HG03095 (cell line): Measurements from ENCODE around the gene DGKG.
A peak's percentile ranks its signal among the peaks of the same experiment; 100 is the strongest.

Experiments used
- ATAC-seq: cut with Tn5 transposase; IDR thresholded peaks from one replicate; pipeline ENCODE4 v1.9.1; 2021; ENCODE audit warnings: moderate library complexity; ENCODE audit not compliant: unreplicated experiment

The DGKG gene

DNA sequence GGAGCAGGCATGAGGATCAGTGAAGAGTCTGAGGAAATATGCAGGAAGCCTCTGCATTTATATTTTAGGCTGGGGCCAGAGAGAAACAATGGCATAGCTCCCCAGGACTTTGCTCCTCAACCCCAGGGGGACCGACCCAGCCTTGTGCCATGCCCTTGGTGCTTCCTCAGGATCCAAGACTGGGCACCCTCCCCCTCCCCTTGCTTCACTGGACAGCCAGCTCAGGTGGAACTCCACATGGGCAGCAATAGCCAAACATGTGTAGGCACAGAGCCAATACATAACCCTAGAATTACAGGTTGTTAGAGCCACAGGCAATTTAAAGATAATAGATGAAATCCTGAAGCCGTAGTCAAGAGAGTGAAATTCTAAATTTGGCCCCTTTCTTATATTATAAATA is 180.1 kb downstream of the DGKG start:
- no peak for ATAC-seq

DNA sequence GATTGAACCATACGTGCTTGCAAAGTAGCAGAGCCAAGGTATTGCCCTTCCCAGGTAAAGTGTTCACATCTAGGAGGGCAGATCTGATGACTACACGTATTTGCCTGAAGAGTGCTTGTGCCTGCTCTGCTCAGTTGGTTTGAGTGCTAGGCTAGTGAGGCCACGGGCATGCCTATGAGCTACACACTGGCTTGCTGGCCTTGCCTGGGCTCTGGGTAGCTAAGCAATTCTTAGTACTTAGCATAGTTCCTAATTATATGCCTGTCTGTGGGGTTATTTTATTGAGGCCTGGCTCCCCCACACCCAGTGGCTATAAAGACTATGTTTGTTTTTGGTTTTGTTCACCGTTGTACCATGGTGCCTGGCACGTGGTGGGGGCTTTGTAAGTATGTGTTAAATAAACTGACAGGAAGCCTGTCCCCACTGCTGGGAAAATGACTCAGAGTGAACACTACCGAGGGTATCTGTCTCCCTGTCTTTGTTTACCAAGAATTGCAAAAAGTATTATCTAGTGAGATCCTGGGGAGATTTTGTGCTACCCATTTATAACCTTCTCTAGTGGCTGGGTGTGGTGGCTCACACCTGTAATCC is 181.0 kb downstream of the DGKG start:
- no peak for ATAC-seq

DNA sequence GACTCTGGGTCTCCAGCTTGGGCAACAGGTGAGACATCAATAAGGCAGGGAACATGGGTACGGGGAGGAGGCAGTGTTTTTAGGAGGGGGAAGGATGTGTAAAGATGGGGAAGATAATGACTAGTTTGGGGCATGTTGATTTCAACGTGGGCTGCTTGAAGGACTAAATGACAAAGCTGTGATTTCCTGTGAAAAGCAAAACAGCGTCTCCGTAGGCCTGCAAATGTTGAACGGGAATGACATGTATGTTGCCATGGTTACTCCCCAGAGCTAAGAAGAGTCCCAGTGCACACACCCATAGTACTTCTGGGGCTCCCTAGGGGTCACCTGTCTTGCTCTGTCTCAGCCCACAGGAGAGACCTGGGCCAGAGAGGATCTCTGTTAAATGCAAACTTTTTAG is 181.9 kb downstream of the DGKG start:
- ATAC-seq, result no peak

DNA sequence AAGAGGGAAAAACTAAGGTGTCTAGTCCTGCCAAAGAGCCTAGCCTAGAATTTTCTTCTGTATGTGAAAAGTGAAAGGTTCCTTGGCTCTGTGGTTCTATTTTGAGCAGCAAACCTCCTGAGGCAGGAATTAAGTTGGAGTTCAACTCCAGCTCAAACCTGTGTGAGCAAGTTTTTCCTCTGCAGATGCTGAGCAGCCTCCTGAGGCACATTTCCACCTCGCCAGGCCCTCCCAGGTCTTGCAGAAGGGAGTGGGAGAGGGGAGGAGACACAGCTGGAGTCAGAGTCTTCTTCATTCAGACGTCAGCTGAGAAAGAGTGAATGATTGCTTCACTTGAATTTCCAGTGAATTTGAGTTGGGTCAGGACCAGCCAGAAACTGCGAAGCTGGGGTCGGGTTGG is 183.6 kb downstream of the DGKG start:
- ATAC-seq, result no peak

DNA sequence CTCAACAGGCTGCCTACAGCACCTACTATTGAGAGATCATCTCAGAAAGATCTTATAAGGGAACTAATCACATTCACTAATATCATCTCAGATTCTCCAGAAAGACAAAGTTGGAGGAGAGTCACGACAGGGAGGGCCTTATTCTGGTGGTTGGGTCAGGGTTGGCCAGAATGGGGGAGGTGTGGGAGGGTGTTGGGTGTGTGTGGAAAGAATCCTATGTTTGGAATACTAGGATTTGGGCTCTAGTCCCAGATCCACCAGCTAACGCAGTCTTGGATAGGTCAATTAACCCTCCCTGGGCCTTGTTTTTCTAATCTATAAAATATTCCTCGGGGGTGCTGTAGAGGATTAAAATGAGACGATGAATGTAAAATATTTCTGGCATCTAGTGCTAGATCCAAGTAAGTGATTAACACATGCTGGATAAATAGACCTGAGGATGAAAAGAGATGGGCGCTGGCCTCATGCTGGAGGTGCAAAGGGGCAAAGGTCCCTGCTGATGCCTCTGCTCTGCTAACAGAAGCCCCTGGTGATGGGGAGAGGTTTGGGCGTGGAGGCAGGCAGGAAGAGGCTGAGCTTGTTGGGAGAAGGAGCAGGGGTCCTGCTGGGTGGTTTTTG is 185.6 kb downstream of the DGKG start:
- ATAC-seq, result no peak

DNA sequence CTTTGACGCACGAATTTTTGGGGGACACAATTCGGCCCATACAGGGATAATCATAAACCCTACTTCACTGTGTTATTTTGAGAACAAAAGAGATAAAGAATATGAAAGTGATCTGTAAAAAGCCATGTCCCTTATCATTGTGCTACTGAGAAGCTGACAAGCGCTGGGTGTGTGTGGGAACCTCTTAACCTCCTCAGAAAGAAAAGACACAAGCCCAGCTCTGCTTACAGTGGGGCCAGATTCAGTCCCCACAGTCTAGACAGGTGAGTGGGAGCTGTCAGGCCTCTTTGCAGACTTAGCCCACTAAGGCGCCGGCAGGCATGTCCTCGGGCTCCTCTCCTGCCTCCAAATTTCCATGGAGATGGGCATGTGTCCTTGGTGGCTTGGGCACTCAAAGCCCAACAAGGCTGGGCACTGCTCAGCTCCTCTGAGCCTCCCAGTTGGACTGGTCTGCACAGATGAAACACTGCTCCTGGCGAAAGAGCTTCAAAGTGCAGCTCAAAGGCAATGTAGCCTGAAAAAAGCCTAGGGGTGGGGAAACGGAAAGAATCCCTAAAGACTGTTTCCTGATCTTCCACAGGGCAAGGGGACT is 188.7 kb downstream of the DGKG start:
- ATAC-seq, result no peak

DNA sequence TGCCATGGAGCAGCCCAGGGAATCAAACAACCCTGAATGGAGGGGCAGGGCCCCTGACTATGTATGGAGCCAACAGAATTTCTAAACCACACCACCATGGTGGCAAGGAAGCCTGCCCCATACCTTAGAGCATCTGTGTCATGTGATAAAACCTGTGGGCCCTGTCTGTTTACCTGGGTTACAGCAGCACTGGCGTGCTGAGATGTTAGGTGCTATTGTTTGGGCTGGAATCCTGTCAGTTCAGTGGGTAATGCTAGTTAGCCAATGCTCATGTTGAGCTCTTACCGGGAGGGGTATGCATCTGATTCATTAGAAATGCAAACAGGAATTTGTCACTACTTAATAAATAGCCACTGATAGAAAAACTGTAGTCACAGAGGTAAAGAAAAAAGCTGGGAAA is 189.7 kb downstream of the DGKG start:
- ATAC-seq, result no peak

DNA sequence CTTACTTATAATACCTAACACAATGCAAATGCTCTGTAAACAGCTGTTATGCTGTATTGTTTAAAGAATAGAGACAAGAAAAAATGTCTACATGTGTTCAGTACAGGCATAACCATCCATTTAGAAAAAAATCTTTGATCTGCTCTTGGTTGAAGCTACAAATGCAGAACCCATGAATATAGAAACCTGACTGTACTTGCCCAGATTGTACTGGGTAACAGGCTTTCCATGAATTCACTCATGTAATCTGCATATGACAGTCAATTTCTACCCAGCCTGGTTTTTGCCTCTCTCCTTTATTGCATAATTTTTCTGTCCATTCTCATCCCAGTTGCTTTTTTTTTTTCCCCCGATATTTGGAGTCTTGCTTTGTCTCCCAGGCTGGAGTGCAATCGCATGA is 190.5 kb downstream of the DGKG start:
- no peak for ATAC-seq

DNA sequence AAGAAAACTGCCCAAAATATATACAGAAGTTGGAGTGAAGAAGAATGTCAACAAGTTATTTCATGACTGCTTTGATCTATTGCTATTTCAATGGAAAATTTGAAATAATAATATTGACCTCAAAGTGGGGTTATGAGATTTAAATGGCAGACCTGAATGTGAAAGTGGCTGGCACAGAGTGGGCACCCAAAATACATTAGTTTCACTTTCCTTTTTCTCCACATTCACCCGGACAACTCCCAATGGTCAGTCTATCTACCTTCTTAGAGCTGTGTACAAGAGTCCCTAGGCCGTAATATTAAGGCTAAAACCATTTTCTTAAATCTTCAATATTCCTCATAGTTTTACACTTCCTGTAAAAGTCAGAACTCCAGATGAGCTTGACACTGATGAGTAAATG is 191.5 kb downstream of the DGKG start:
- no peak for ATAC-seq

DNA sequence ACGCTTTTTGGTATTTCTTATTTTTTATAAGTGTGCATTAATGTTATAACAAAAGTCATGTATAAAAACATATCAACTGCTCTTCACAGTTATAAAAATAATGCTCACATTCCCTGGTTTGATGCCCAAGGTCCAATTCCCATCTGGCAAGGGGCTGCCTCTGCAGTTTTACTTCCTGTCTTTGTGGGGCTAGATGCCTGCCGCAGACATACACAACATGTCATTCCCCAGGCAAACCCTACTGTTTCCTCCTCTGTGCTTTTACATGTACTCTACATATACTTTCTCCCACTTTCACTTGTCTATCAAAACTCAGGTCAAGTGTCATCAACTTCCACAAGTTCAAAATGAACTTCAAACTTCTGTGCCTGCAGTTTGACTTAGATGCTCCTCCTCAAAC is 192.7 kb downstream of the DGKG start:
- ATAC-seq, result no peak

DNA sequence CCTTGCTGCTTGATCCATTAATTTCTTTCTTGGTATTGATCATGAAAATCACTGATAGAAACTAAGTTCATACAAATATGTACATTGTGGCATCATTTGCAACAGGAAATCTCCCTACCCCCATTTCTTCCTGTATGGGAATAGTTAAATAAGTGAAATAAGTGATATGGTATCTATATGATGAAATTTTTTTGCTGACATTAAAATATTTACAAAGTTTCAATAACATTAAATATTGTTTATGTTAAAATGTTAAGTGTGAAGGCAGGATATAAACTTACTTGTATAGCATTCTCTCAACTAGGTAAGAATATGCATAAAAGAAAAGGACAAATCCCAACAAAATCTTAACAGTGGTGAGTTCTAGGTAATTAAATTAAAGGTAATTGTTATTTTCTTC is 193.1 kb downstream of the DGKG start:
- no peak for ATAC-seq

DNA sequence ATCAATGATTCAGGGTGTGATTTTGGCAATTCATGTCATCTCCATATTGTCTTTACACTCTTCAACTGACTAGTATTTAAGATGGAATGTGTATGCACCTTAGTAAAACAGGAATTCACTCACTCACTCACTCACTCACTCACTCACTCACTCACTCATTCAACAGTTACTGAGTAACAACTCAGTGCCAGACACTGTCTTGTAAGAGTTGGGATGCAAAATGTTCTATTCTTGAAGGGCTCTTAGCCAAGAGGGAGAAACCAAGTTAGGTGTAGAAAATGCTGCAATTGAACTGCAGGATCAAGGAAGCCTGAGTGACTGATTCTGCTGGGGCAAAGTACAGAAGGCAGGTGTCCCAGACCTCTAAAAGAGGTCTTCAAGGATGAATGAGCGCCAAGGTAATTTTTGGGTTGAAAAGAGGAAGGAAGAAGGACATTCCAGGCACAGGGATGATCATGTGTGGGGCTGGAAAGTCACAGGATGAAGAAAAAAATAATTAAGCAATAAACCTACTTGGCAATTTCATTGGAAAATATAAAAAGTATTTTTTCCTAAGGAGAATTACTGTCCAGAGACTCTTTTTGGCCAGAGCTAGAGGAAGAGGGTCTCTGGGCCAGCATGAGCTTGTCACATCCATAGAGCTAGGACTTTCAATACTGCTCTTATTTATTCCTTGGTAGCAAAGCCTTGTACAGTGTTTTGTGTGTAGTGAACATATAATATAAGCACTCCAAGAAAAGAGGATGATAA is 194.2 kb downstream of the DGKG start:
- ATAC-seq, result no peak

DNA sequence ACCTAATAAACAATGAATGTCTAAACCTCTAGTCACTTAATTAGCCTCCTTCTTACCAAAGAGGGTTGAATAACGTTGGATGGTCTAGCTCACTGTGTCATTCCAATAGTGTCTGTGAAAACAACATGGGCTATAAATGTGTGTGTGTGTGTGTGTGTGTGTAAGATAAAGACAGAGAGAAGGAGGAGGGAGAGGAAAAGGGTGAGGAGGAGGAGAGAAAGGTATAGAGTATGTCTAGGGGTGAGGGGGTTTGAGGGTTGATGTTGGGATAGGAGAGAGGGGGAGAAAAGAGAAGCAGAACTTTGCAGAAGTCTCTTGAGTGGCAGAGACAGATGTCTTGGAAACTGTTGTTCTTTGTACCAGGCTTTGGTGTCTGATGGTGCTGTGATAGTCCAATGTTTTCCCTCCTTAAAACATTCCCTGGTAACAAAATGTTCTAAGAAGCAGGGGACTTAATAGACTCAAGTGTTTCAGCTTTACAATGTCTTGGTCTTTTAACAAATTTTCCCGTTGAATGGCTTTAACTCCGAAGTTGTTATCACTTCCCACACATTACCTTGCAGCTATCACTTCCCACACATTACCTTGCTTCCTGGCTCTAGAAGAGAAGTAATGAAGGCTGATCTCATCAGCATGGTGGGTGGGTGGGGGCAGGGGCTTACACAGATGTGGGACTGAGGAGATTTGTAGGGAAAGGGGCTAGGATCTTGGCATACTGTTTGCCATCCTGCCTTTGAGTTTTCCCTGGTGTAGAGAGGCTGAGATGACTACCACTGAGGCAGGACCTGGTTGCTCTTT is 195.3 kb downstream of the DGKG start:
- no peak for ATAC-seq

DNA sequence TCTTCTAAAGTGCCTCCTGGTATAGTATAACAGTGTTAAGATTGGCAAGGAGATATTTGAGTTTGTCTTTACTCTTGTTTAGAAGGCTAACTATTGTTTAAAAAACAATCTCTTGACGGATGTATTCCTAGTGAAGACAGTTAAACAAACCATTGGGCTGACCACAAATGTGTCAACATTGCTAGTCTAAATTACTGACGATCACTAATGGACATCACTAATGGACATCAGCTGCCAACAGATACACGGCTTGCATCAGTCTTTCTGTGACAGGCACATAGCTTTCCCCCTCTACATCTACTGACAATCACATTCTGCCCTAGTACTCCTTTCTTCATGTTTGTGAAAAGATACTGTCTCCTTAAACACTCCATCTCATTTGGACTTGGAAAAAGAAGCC is 196.0 kb downstream of the DGKG start:
- no peak for ATAC-seq

DNA sequence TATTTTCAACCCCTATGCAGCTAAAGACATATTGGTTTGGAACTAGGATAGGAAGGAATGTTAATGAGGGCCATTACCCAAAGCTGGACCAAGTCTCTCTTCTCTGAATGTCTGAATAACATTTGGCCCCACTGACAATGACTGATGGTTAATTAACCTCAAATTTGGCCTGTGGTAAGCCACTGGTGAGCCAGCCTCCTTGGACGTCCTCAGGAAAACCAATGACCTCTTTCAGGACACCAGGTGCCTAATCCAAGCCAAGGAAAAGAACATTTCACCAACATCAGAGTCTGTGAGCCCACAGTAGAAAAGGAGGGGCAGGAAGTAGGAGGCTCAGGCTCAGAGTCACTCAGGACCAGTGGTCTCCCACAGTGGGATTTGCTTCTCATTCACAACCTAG is 196.7 kb downstream of the DGKG start:
- no peak for ATAC-seq

DNA sequence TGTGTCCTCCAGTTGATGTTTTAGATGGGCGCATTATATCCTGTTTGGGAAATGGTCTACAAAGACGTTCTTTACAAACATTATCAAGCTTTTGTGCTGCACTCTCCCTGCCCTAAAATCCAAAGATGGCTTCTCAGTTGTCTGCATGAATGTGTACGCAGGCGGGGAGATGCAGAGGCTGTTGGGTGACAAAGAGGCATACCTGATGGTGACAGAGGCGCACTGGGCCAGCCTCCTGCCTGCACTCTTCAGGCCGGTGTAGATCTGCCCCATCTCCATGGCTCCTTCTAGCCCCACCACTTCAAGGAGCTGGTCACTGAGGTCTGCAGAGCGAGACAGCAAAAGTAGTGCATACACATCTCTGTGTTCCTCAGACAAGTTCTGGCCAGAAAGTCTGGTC is 197.3 kb downstream of the DGKG start:
- no peak for ATAC-seq

DNA sequence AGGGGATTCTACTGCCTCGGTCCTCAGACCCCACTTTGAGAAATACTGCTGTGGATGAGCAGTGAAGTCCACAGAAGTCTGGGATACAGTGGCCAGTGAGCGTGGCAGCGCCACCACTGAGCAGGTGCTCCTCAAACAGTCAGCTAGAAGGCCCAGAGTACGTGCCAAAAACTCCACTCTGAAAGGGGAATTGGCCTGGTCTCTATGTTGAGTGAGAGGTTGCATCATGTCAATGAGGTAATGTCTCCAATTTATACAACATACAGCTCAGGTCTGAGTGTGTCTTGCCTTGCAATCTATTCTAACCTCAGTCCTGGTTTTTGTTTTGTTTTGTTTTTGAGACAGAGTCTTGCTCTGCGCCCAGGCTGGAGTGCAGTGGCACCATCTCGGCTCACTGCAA is 199.8 kb downstream of the DGKG start:
- ATAC-seq, result no peak

DNA sequence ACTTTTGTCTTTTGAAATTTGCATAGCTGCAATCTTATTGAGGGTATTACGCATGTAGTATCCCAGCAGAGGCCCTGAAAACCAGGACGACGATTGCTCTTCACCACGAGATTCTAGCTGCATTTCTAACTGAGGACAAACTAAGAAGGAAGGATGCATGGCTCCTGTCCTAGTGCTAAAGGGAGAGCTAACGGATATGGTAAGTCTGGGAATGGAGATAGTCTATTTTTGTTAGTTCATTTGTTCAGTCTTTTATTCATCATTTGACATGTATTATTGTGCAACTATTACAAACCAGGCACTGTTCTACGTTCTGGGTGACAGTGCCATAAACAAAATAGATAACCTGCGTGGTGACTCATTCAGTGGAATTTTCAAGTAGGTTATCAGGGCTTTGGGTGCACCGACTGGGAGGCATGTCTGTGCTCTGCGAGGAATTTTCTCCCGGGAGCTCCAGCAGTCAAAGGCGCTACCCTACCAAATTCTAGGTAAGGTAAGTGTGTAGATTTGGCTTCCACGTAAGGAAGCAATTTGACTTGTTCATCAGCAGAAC is 201.3 kb downstream of the DGKG start:
- no peak for ATAC-seq

DNA sequence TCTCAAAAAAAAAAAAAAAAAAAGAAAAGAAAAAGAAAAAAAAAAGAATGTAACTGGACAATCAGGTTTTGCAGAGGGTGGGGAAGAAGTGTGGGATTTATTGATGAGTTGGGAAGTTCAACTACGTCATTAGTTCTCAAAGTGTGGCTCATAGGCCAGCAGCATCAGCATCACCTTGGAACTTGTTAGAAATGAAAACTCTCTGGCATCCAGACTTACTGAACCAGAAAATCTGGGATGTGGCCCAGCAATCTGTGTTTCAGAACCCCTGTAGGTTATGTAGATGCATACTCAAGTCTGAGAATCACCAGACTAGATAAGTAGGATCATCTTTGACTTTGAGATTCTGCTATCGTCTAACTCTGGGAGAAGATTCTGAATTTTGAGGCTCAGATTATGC is 207.4 kb downstream of the DGKG start:
- ATAC-seq, result no peak

DNA sequence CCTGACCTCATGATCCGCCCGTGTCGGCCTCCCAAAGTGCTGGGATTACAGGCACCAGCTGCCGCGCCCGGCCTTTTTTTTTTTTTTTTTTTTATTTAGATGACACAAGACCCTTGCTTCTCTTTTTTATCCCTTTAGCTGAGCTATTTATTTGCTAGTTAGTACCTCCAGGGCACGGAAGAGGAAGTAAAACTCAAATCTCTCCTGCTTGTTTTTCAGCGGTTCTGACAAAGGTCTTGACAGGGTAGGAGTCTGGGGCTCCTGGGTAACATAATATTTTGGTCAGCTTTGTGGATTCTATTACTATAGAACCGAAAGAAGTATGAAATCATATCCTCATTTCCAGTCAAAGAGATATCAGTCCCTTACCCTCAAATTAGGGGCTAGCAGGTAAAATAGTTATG is 209.1 kb downstream of the DGKG start:
- ATAC-seq, result peak; percentile 95

DNA sequence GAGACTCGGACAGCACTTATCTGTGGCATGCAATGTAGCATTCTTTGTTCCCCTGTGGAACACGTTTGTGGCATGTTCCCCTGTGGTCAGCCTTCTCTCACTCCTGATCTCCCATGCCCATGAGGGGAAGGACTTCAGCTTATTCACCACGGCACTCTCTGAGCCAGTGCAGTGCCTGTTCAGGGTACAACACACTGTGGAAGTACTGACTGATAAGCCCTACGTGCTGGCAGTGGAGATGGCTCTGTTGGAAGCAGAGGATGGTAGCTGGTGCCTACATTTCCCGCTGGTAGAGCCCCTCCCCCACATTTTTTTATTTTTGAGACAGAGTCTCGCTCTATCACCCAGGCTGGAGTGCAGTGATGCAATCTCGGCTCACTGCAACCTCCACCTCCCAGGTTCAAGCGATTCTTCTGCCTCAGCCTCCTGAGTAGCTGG is 209.7 kb downstream of the DGKG start:
- no peak for ATAC-seq
